Adipocyte (in vitro differentiated cells): ENCODE results near the gene TP63.
A peak's percentile ranks its signal among the peaks of the same experiment; 100 is the strongest.
"Not testable (repeated sequence)": the region's sequence is repeated elsewhere in the genome, so short reads cannot be mapped to it uniquely, and the experiment has no call there.

Experiments used
- DNase-seq: peaks from one replicate; pipeline ENCODE4 v3.0.0-alpha.2; 2015; ENCODE audit warnings: low read depth
- H3K27me3 ChIP-seq: replicated peaks from 2 replicates; pipeline ENCODE4 v1.7.0; 2013; ENCODE audit warnings: mild to moderate bottlenecking, low read length, moderate library complexity; ENCODE audit not compliant: control insufficient read depth, insufficient read depth
- H3K36me3 ChIP-seq: 2 replicates; pipeline ENCODE4 v1.7.0; 2013; ENCODE audit warnings: low read length, mild to moderate bottlenecking, moderate library complexity; ENCODE audit not compliant: control insufficient read depth, insufficient read depth, severe bottlenecking
- H3K4me1 ChIP-seq: 2 replicates; pipeline ENCODE4 v1.7.0; 2013; ENCODE audit warnings: mild to moderate bottlenecking, low read length, moderate library complexity; ENCODE audit not compliant: control insufficient read depth, insufficient read depth
- H3K4me3 ChIP-seq: 2 replicates; pipeline ENCODE4 v1.7.0; 2013; ENCODE audit warnings: mild to moderate bottlenecking, low read length, moderate library complexity
- H3K9ac ChIP-seq: 2 replicates; pipeline ENCODE4 v1.7.0; 2013; ENCODE audit warnings: mild to moderate bottlenecking, low read length, moderate library complexity
- H3K9me3 ChIP-seq: 2 replicates; pipeline ENCODE4 v1.7.0; 2013; ENCODE audit warnings: mild to moderate bottlenecking, low read length, moderate library complexity; ENCODE audit not compliant: control insufficient read depth

TP63 gene

GRCh38 chr3:189631373-189631408 lies at the start of gene TP63:
Gene TP63 (plus strand): TSS chr3:189631389. CDS start chr3:189631516, 127 bp downstream.
- Histone ChIP-seq H3K4me3 (no peak within 1 kb of the TSS), H3K4me1 (peaks cover 15% of the 10 kb centered on the region), H3K36me3 (no peaks in the 10 kb centered on the region), H3K9me3 (no peaks in the 10 kb centered on the region), H3K27me3 (no peaks in the 10 kb centered on the region), H3K9ac (no peak within 1 kb of the TSS)
- DNase-seq = no peak

DNA sequence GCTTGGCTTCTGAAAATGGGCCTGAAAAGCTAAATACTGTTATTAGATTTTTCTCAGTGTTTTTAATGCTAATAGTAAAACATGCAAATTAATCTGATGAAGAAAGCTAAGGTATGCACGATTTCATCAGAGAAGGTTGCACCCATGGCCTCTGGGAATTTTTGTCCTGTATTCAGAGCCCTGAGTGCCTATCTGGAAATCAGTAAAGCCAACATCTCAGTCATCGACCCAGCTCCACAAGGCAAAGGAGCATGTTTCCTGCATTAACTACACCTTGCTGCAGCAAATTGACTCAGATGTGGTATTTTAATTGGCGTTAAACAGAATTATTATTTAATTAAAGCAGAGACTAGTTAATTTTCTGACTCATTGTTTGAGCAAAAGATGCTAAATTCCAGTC lies 49.0 kb upstream of the TP63 start:
- Histone ChIP-seq H3K36me3 (no peaks in the 10 kb centered on the region), H3K4me1 (peaks cover 14% of the 10 kb centered on the region), H3K9me3 (no peaks in the 10 kb centered on the region), H3K9ac (no peak overlapping the region), H3K4me3 (no peak overlapping the region), H3K27me3 (no peaks in the 10 kb centered on the region)
- DNase-seq = no peak

DNA sequence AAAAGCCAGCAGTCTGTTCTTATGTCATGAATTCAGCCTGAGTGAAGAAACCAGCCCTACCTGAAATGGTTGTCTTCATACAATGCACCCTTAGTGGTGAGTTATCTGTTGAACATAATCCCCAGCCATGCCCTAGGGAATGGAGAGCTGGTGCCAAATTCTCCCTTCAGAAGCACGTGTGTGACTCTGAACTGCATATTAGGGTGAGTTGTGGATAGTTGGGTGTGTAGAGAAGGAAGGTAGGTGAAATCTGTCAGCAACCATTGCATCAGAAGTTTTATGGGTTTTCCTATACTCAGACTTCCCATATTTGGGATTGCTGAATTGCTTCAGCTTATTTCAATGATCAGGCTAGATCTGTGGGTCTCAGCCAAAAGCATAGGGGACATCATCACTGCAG lies 46.5 kb upstream of the TP63 start:
- Histone ChIP-seq H3K9ac (no peak overlapping the region), H3K27me3 (no peaks in the 10 kb centered on the region), H3K9me3 (no peaks in the 10 kb centered on the region), H3K4me1 (peaks cover 33% of the 10 kb centered on the region), H3K4me3 (no peak overlapping the region), H3K36me3 (no peaks in the 10 kb centered on the region)
- no peak for DNase-seq

GRCh38 chr3:189586941-189587663 lies 44.1 kb upstream of the TP63 start:
- H3K4me1 ChIP-seq = peaks cover 33% of the 10 kb centered on the region
- H3K4me3 ChIP-seq = no peak overlapping the region
- no peaks in the 10 kb centered on the region for H3K27me3 ChIP-seq
- no peak overlapping the region for H3K9ac ChIP-seq
- no peaks in the 10 kb centered on the region for H3K9me3 ChIP-seq
- no peaks in the 10 kb centered on the region for H3K36me3 ChIP-seq
- DNase-seq = no peak

DNA sequence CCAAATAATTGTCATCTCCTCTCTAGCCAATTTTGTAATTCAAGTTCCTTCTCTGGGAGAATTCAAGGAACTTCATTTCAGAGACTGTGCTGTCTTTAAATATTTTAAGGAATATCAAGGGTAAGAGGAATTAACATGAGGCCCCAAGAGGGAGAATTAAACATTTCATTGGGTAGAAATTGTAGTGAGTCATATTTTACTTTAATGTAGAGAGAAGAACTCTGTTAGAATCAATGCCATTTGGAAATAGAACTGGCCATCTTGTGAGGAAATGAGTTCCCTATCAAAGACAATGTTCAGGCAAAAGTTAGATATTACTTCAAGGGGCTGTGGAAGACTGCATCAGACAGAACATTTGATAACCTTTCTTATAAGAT lies 43.5 kb upstream of the TP63 start:
- Histone ChIP-seq H3K9ac (peak overlapping the region; percentile 70), H3K4me3 (peak overlapping the region; percentile 67), H3K9me3 (no peaks in the 10 kb centered on the region), H3K4me1 (peaks cover 33% of the 10 kb centered on the region), H3K27me3 (no peaks in the 10 kb centered on the region), H3K36me3 (no peaks in the 10 kb centered on the region)
- no peak for DNase-seq

- peak overlapping the region; percentile 67 for H3K4me3 ChIP-seq
Observed at GRCh38 chr3:189588070-189588469, 43.1 kb upstream of the TP63 start.

DNA sequence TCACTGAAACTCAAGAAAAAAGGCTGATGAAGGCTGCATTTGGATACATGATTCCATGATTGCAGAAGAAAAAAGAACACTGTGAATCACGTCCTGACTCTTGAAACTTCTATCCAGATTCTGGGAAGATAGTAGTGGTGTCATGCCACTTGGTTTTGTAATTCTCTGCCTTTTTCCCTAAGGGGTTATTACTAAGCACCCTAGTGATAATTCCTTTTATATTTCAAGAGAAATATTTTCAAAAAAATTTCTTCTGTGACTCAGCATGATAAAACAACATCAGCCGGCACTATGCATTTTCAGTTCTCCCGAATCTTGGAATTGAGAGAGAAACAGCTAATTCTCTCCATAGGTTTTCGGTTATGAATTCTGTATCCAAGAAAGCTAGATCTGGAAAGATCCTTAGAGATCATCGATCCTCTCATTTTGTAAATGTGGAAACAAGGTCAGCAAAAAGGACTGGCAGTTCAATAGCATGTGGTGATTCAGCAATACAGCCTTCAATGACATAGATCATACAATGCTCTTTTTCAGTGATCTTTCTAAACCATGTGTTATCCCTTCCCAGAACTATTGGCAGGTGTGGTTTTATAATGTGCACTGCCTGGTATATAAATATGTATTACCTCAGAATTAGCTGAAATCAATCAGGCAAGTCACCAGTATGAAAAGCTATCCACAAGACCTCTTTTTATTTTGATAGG lies 42.6 kb upstream of the TP63 start:
- Histone ChIP-seq H3K36me3 (no peaks in the 10 kb centered on the region), H3K4me1 (peaks cover 40% of the 10 kb centered on the region), H3K9me3 (no peaks in the 10 kb centered on the region), H3K27me3 (no peaks in the 10 kb centered on the region), H3K4me3 (peak overlapping the region; percentile 67), H3K9ac (peak overlapping the region; percentile 70)
- peak; percentile 79 for DNase-seq

More at GRCh38 chr3:189588070-189588469, 43.1 kb upstream of the TP63 start:
- H3K4me1 ChIP-seq = peaks cover 35% of the 10 kb centered on the region
- DNase-seq = peak; percentile 55
- H3K27me3 ChIP-seq = no peaks in the 10 kb centered on the region
- H3K9ac ChIP-seq = peak overlapping the region; percentile 70
- no peaks in the 10 kb centered on the region for H3K36me3 ChIP-seq
- no peaks in the 10 kb centered on the region for H3K9me3 ChIP-seq

DNA sequence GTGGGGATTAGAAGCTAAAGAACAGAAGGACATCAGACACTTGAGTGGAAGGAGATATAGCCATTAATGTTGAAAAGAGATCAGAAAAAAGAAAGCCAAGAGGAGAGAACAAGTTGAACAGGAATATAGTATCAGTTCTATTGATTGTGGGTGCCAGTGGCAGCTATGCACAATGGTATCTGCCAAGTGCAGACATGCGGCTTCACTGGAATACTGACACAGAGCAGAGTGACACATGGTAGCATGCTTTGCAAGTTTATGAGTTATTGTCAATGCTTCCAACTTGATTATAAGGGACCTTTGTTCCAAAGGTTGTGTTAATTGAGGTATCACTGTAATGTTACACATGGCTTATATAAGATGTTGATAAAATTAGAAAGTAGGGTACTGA lies 42.0 kb upstream of the TP63 start:
- Histone ChIP-seq H3K9me3 (no peaks in the 10 kb centered on the region), H3K9ac (peak overlapping the region; percentile 70), H3K4me3 (peak overlapping the region; percentile 67), H3K4me1 (peaks cover 42% of the 10 kb centered on the region), H3K36me3 (no peaks in the 10 kb centered on the region), H3K27me3 (no peaks in the 10 kb centered on the region)
- no peak for DNase-seq

GRCh38 chr3:189590223-189590622 lies 41.0 kb upstream of the TP63 start:
- DNase-seq = no peak
- no peak overlapping the region for H3K9ac ChIP-seq
- no peaks in the 10 kb centered on the region for H3K36me3 ChIP-seq

GRCh38 chr3:189593581-189593980 lies 37.6 kb upstream of the TP63 start:
- Histone ChIP-seq H3K9me3 (no peaks in the 10 kb centered on the region), H3K9ac (no peak overlapping the region), H3K4me1 (peaks cover 17% of the 10 kb centered on the region), H3K36me3 (no peaks in the 10 kb centered on the region), H3K4me3 (no peak overlapping the region), H3K27me3 (no peaks in the 10 kb centered on the region)
- peak; percentile 69 for DNase-seq

More at GRCh38 chr3:189590223-189590622, 41.0 kb upstream of the TP63 start:
- Histone ChIP-seq H3K9me3 (no peaks in the 10 kb centered on the region), H3K27me3 (no peaks in the 10 kb centered on the region), H3K4me1 (peaks cover 37% of the 10 kb centered on the region), H3K4me3 (no peak overlapping the region)

GRCh38 chr3:189596078-189596979 lies 34.9 kb upstream of the TP63 start:
- not testable (repeated sequence) for H3K4me1 ChIP-seq, H3K36me3 ChIP-seq, H3K27me3 ChIP-seq, H3K9ac ChIP-seq, H3K4me3 ChIP-seq, H3K9me3 ChIP-seq, DNase-seq
